Adipose tissue (tissue), 3 donors: ENCODE data around the gene CA12. TPM values are rescaled to one million over a fixed set of nuclear protein-coding genes. Genes with fewer than 3 reads are reported as not detected.
"Not testable (repeated sequence)": the region's sequence is repeated elsewhere in the genome, so short reads cannot be mapped to it uniquely, and the experiment has no call there.

Experiments used
- H3K27ac ChIP-seq: one replicate; pipeline ENCODE4 v1.5.1; 2013; ENCODE audit warnings: low read depth, low read length
- WGBS, 3 donors: extraction: QIAGEN DNeasy Blood & Tissue Kit; methylation state at CpG; one replicate each; pipeline ENCODE4 v1.1.7; 2013; 5-methylcytosine and 5-hydroxymethylcytosine counted together
- polyA plus RNA-seq, 3 donors: library from polyadenylated mRNA; stranded (reverse); fragments of 200-250 nt; gene quantifications; one replicate each; pipeline ENCODE4 v1.2.3, GENCODE V29; 2013
- donor health status: healthy with polysubstance abuse.
- donor health status: Bipolar disorder and iron deficiency.
- donor health status: healthy.

CA12 gene
- polyA plus RNA-seq, 3 donors = 1.5 to 9.6 (median 3.7) TPM

GRCh38 chr15:63348392-63348791 lies 33.3 kb downstream of the CA12 start:
- WGBS, 3 donors = 42 to 67% (median 52%) methylated on average over 7 of the region's 7 CpGs

GRCh38 chr15:63347074-63347857 lies 34.4 kb downstream of the CA12 start:
- WGBS, 3 donors = 62 to 69% (median 67%) methylated on average over 6 of the region's 6 CpGs
- H3K27ac ChIP-seq = no peak overlapping the region

More at GRCh38 chr15:63348392-63348791, 33.3 kb downstream of the CA12 start:
- H3K27ac ChIP-seq = no peak overlapping the region

DNA sequence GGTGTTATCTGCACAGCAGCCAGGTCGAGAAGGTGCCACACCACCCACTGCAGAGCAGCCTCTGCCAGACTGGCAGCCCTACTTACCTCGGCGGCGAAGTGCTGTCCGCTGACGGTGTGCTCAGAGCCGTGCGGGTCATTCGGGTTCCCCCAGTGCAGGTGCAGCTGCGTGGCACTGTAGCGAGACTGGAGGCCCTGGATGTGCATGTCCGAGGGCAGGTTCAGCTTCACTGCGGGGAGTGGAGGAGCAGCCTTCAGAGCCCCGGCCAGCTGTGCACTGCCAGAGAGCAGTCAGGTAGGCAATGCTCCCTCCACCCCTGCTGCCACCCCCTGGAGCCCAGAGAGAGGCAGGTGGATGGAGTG lies 36.3 kb downstream of the CA12 start:
- H3K27ac ChIP-seq = no peak overlapping the region
- 92 to 94% (median 94%) methylated on average over 14 of the region's 14 CpGs for WGBS, 3 donors

DNA sequence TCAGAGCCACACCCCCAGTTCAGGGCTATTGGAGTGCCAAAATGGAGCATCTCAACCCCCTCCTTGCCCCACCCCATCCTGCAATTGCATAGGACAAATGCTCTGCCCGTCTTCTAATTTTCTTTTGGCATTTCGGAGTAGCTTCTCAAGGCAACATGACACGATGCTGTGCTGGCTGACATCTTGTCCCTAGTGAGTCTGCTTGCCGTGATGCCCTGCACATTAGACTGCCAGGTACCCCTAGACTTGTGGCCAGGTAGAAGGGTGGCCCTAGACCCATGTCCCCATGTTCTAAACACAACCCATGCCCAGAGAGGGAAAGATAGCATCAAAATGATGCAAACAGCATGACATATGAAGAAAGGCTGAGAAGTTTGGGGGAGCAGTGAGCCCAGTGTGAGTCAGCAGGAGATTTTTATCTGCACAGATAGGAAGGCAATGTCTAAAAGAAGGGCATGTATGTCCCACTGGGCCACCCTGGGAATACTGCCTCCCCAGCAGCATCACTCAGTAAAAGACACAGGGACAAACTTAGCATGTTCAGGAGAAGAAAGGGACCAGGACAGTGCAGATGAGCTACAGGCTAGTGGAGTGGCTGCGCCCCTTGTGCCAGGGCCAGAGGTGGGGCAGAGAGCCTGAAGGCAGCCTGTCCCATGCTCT lies 36.8 kb downstream of the CA12 start:
- 90 to 96% (median 94%) methylated on average over 5 of the region's 5 CpGs for WGBS, 3 donors
- no peak overlapping the region for H3K27ac ChIP-seq

DNA sequence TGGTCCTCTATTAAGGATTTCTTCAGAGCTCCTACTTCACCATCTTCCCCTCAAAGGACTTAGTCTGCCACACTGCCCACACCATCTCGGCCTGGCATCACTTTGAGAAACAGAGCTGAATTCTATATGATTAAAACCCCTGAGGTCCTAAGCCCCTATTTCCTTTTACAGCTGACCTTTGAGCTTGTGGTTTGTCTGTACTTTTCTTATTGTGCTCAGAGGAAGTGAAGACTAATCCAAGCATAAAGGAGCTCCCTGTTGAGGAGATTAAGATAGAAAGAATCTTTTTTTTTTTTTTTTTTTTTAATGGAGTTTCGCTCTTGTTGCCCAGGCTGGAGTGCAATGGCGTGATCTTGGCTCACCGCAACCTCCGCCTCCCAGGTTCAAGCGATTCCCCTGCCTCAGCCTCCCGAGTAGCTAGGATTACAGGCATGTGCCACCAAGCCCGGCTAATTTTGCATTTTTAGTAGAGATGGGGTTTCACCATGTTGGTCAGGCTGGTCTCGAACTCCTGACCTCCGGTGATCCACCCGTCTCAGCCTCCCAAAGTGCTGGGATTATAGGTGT lies 38.6 kb downstream of the CA12 start:
- not testable (repeated sequence) for H3K27ac ChIP-seq
- WGBS, 3 donors = 90 to 93% (median 90%) methylated on average over 10 to 11 of the region's 11 CpGs

- WGBS, 3 donors = 94 to 96% (median 96%) methylated on average over 4 of the region's 4 CpGs
Measured at GRCh38 chr15:63341898-63342297, 39.7 kb downstream of the CA12 start.

DNA sequence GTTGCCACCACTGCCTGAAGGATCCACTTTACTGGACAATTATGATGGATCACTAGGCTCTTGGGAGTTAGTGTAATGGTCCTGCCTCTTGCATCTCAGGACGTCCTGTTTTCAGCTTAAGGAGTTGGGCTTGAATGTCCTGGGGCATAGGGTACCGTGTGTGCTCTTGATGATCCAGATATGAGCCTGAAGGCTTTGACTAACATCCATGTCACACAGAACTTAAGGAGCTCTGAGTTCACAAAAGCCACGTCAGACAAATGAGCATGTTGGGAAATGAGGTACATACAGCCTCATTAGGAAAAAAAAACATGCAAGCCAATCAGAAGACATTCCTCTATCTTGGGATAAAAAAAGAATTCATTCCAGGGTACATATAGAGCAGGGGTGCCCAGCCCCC lies 40.8 kb downstream of the CA12 start:
- WGBS, 3 donors = 86 to 90% (median 89%) methylated on average over 3 of the region's 3 CpGs

More at GRCh38 chr15:63341898-63342297, 39.7 kb downstream of the CA12 start:
- H3K27ac ChIP-seq = no peak overlapping the region

GRCh38 chr15:63340353-63340752 lies 41.3 kb downstream of the CA12 start:
- no peak overlapping the region for H3K27ac ChIP-seq
- WGBS, 3 donors = 79 to 83% (median 81%) methylated on average over 8 of the region's 8 CpGs

More for the DNA sequence above, 40.8 kb downstream of the CA12 start:
- no peak overlapping the region for H3K27ac ChIP-seq

GRCh38 chr15:63339836-63340235 lies 41.8 kb downstream of the CA12 start:
- H3K27ac ChIP-seq = no peak overlapping the region
- 35 to 67% (median 60%) methylated on average over 1 of the region's 1 CpG for WGBS, 3 donors

DNA sequence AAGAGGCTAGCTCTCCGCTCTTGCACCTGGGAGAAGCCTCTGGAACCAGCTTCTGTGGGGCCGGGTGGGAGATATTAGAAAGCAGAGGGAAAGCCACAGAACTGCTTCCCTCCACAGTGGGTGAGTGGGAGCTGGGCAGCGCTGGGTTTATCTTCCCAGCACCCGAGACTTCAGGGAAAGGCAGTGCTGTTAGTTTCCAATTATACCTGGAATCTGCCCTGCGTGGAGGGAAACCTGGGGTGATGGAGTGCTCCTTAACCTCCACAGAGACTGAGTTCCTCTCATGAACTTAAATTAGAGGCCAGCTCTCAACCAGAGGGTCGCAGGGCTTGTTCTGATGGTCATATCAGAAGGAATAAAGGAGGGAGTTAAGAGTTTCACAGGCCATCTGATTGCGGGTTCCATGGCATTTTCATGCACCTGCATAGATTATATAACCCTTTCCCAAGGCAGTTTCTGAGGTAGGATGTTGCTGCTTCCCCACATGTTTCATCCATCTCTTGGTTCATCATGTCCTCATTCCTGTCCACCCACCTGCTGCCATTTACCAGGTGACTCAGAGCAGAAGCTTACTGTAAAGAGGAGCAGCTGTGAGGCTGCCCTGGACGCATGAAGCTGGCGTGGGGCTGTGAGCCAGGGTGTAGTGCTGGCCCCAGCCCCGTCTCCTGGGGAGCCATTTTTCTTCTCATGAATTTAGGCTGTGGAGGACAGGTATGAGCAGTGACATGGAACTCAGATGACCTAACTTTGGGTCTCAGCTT lies 42.5 kb downstream of the CA12 start:
- WGBS, 3 donors = 78 to 95% (median 94%) methylated on average over 10 of the region's 10 CpGs
- H3K27ac ChIP-seq = no peak overlapping the region

DNA sequence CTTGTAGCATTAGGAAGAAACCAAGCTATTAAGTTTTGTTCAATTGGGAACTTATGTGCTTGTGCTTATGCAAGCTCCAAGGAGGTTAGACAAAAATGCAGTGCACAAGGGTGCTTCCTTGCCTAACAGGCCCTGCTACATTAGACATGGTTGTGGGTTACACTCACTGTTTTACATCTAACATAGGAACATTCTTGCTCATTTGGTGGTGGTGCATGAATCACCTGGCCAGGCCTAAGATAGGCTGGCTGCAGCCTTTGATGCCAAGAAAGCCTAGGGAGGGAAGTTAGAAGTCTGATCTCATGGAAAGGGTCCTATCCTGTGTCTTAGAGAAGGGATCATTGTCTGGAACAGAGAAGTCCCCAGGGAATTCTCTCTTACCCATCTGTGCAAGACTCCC lies 43.5 kb downstream of the CA12 start:
- no peak overlapping the region for H3K27ac ChIP-seq

DNA sequence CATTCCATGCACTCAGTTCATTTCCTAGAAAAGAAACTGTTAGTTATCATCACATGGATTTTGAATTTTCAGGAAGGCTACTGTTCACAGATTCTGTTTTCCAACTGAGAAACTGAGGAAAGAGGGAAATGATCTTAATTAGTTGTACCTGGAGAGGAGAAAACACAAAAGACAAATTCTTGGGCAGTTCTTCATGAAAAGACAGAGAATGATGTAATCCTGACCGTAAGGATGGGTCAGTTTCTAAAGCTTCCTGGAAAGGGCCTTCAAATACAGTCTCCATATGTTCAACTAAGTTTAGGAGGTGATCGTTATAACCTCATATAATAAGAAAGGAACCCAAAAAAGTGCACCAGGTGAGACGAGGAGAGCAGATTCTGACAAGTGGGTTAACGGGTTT lies 44.6 kb downstream of the CA12 start:
- H3K27ac ChIP-seq = no peak overlapping the region
- WGBS, 3 donors = 82 to 95% (median 88%) methylated on average over 4 of the region's 4 CpGs

- H3K27ac ChIP-seq = no peak overlapping the region
- WGBS, 3 donors = 77 to 87% (median 84%) methylated on average over 8 of the region's 8 CpGs
Measured at GRCh38 chr15:63335543-63336240, 46.0 kb downstream of the CA12 start.

DNA sequence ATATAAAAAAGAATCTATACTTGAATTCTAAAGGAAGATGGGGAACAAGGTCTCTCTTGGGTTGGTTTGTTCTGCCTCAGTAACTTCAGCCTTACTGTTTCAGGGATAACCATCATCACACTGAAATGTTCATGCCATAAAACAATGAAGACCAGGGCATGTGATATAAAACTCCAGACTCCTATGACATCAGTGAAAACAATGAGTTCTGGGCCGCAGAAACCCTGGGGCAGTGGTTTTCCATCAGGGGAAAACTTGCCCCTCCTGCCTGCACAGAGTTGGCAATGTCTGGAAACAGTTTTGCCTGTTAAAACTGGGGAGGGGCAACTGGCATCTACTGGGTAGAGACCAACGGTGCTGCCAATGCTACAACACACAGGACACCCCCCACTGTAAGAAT lies 46.8 kb downstream of the CA12 start:
- WGBS, 3 donors = 86 to 90% (median 89%) methylated on average over 2 of the region's 2 CpGs
- H3K27ac ChIP-seq = no peak overlapping the region

GRCh38 chr15:63332367-63333124 lies 49.1 kb downstream of the CA12 start:
- H3K27ac ChIP-seq = no peak overlapping the region
- WGBS, 3 donors = 51 to 60% (median 60%) methylated on average over 9 of the region's 9 CpGs

DNA sequence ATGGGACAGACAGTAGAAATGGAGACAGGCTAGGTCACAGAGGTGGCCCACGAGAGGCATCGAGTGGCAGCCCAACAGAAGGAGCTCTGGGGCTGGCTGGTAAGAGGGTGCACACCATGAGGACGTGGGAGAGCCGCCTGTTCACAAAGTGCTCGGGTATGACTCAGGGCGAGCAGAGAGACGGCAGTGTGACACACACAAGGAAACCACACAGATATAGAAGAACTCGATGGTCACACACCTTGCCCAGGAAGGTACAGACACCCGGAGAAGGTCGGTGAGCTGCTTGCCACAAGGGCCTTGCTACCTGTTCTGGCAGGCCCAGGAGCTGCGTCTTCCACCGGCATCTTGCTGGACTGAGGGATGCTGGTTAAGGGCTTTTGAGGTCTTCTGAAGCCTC lies 50.2 kb downstream of the CA12 start:
- no peak overlapping the region for H3K27ac ChIP-seq
- WGBS, 3 donors = 90 to 94% (median 92%) methylated on average over 12 of the region's 12 CpGs

DNA sequence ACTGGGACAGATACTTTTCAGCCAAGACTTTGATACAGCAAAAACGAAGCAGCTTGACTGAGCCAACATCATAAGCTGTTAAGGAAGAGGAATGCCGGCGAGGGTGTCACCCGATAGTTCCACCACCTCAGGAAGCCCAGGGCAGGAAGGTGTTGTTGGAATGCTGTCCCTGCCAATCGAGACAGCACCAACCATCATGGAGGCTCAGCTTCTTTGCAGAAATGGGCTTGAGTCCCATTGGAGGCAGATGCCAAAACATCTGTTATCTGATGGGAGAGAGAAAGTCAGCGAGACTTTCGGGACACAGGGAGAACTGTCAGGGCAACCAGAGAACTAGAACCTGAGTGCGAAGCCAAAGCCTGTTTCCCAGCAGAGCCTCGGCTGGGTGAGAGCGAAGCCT lies 50.7 kb downstream of the CA12 start:
- H3K27ac ChIP-seq = no peak overlapping the region
- 67 to 88% (median 80%) methylated on average over 10 of the region's 10 CpGs for WGBS, 3 donors
